Loucy (cell line): ENCODE data around the gene AGT.

ENCODE experiments used
- H2AFZ ChIP-seq: fragments of 200-600 bp; sonication (generic); 2 replicates; pipeline ENCODE4 v1.6.0; 2016; ENCODE audit warnings: antibody characterized with exemption, mild to moderate bottlenecking, low read length, moderate library complexity
- H3F3A ChIP-seq: fragments of 200-600 bp; 2 replicates; pipeline ENCODE4 v1.6.0; 2016; ENCODE audit warnings: antibody characterized with exemption, low read depth, mild to moderate bottlenecking
- H3K27me3 ChIP-seq: fragments of 200-600 bp; sonication (generic); 2 replicates; pipeline ENCODE4 v1.6.1; 2014; ENCODE audit warnings: low read length, mild to moderate bottlenecking; ENCODE audit not compliant: insufficient read depth, poor library complexity, severe bottlenecking
- H3K36me3 ChIP-seq: fragments of 200-600 bp; sonication (generic); 2 replicates; pipeline ENCODE4 v1.6.1; 2016; ENCODE audit warnings: low read length; ENCODE audit not compliant: insufficient read depth
- H3K4me1 ChIP-seq: fragments of 200-600 bp; sonication (generic); 2 replicates; pipeline ENCODE4 v1.5.1; 2014; ENCODE audit warnings: low read length, mild to moderate bottlenecking; ENCODE audit not compliant: insufficient read depth, poor library complexity, severe bottlenecking
- H3K4me2 ChIP-seq: fragments of 200-600 bp; sonication (generic); 2 replicates; pipeline ENCODE4 v1.6.0; 2014; ENCODE audit warnings: antibody characterized with exemption, low read length, low read depth, mild to moderate bottlenecking; ENCODE audit not compliant: poor library complexity, severe bottlenecking
- H3K4me3 ChIP-seq: fragments of 200-600 bp; sonication (generic); 2 replicates; pipeline ENCODE4 v1.5.1; 2014; ENCODE audit warnings: low read length, mild to moderate bottlenecking, mixed read lengths; ENCODE audit not compliant: poor library complexity, severe bottlenecking
- H3K79me2 ChIP-seq: fragments of 200-600 bp; sonication (generic); 2 replicates; pipeline ENCODE4 v1.6.1; 2014; ENCODE audit warnings: low read length; ENCODE audit not compliant: insufficient read depth
- H3K9ac ChIP-seq: fragments of 200-600 bp; sonication (generic); 2 replicates; pipeline ENCODE4 v1.6.0; 2014; ENCODE audit warnings: mild to moderate bottlenecking, low read depth, low read length, moderate library complexity; ENCODE audit not compliant: poor library complexity, severe bottlenecking
- H3K9me2 ChIP-seq: fragments of 200-600 bp; sonication (generic); replicated peaks from 2 replicates; pipeline ENCODE4 v1.6.1; 2016; ENCODE audit warnings: low read depth, low read length, mixed read lengths
- H3K9me3 ChIP-seq: fragments of 200-600 bp; sonication (generic); 2 replicates; pipeline ENCODE4 v1.6.1; 2014; ENCODE audit warnings: mild to moderate bottlenecking, antibody characterized with exemption, low read length, low read depth; ENCODE audit not compliant: insufficient read depth
- H4K20me1 ChIP-seq: fragments of 200-600 bp; sonication (generic); 2 replicates; pipeline ENCODE4 v1.6.0; 2014; ENCODE audit warnings: antibody characterized with exemption, low read length, mild to moderate bottlenecking; ENCODE audit not compliant: insufficient read depth, poor library complexity, severe bottlenecking
- CTCF ChIP-seq: fragments of 200-600 bp; sonication (generic); conservative IDR thresholded peaks from 2 replicates; pipeline ENCODE4 v1.5.1; 2014; ENCODE audit warnings: mild to moderate bottlenecking, antibody characterized with exemption, low read length
- EZH2phosphoT487 ChIP-seq: fragments of 200-600 bp; IDR thresholded peaks from 2 replicates; pipeline ENCODE4 v1.6.1; 2018; ENCODE audit warnings: antibody characterized with exemption, mild to moderate bottlenecking, moderate library complexity, borderline replicate concordance

AGT gene

GRCh38 chr1:230749635-230750034 lies 35.7 kb upstream of the AGT start:
- Histone ChIP-seq H3F3A (no peaks in the 10 kb centered on the region), H2AFZ (no peak overlapping the region), H3K36me3 (no peaks in the 10 kb centered on the region), H3K27me3 (no peaks in the 10 kb centered on the region), H3K9me2 (no peaks in the 10 kb centered on the region), H3K9ac (no peak overlapping the region), H3K79me2 (no peaks in the 10 kb centered on the region), H3K4me1 (no peaks in the 10 kb centered on the region), H4K20me1 (no peaks in the 10 kb centered on the region), H3K4me3 (no peak overlapping the region), H3K4me2 (no peak overlapping the region), H3K9me3 (no peaks in the 10 kb centered on the region)
- TF ChIP-seq EZH2phosphoT487, result no peak
- no peak for TF ChIP-seq CTCF

GRCh38 chr1:230749150-230749549 lies 35.2 kb upstream of the AGT start:
- Histone ChIP-seq H3K36me3 (no peaks in the 10 kb centered on the region), H3K4me2 (no peak overlapping the region), H3K9ac (no peak overlapping the region), H3K9me3 (no peaks in the 10 kb centered on the region), H3K9me2 (no peaks in the 10 kb centered on the region), H3F3A (no peaks in the 10 kb centered on the region), H2AFZ (no peak overlapping the region), H4K20me1 (no peaks in the 10 kb centered on the region), H3K4me3 (no peak overlapping the region), H3K4me1 (no peaks in the 10 kb centered on the region), H3K79me2 (no peaks in the 10 kb centered on the region), H3K27me3 (no peaks in the 10 kb centered on the region)
- TF ChIP-seq CTCF (no peak), EZH2phosphoT487 (no peak)

- no peak overlapping the region for H3K4me2 ChIP-seq
- H3K9ac ChIP-seq, result no peak overlapping the region
- H2AFZ ChIP-seq, result no peak overlapping the region
- no peaks in the 10 kb centered on the region for H3K4me1 ChIP-seq
- no peaks in the 10 kb centered on the region for H3F3A ChIP-seq
- no peak for TF ChIP-seq CTCF
- no peak for TF ChIP-seq EZH2phosphoT487
- H4K20me1 ChIP-seq, result no peaks in the 10 kb centered on the region
- H3K79me2 ChIP-seq, result no peaks in the 10 kb centered on the region
- H3K9me3 ChIP-seq, result no peaks in the 10 kb centered on the region
- no peaks in the 10 kb centered on the region for H3K36me3 ChIP-seq
- no peaks in the 10 kb centered on the region for H3K27me3 ChIP-seq
- no peaks in the 10 kb centered on the region for H3K9me2 ChIP-seq
- H3K4me3 ChIP-seq, result no peak overlapping the region
Measured at GRCh38 chr1:230747890-230748800, 34.2 kb upstream of the AGT start.
